Measurements from ENCODE around the gene TEX29. TPM values are rescaled to one million over a fixed set of nuclear protein-coding genes. Genes with fewer than 3 reads are reported as not detected.

Gene TEX29
- total RNA-seq, 2 donors from 2014 or later = not detected

DNA sequence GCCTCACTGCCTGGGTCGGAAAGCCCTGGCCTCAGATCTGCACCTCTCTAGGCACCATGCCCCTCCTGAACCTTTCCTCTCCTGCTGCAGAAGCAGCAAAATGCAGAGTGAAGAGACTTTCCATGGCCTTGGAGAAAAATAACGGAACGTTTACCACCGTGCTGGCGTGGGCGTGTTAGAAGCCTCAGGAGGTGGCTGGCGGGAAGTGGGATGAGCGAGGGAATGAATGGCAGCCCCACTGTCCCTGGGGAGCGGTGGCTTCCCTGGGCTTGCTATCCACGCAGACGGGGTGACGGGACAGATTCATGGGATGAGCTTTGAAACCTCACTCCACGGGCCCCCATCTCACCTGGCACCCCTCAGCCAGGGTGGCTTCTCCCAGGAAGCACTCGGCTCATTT, 4.3 kb downstream of the TEX29 start:
- no peak for DNase-seq (ENCODE audit: low spot score)
- Histone ChIP-seq H3K27me3 (no peaks in the 10 kb centered on the region), H3K27ac (no peak overlapping the region), H3K9me3 (no peaks in the 10 kb centered on the region), H3K4me3 (no peak overlapping the region), H3K36me3 (no peaks in the 10 kb centered on the region), H3K4me1 (no peaks in the 10 kb centered on the region)
- TF ChIP-seq, protein P1, sequence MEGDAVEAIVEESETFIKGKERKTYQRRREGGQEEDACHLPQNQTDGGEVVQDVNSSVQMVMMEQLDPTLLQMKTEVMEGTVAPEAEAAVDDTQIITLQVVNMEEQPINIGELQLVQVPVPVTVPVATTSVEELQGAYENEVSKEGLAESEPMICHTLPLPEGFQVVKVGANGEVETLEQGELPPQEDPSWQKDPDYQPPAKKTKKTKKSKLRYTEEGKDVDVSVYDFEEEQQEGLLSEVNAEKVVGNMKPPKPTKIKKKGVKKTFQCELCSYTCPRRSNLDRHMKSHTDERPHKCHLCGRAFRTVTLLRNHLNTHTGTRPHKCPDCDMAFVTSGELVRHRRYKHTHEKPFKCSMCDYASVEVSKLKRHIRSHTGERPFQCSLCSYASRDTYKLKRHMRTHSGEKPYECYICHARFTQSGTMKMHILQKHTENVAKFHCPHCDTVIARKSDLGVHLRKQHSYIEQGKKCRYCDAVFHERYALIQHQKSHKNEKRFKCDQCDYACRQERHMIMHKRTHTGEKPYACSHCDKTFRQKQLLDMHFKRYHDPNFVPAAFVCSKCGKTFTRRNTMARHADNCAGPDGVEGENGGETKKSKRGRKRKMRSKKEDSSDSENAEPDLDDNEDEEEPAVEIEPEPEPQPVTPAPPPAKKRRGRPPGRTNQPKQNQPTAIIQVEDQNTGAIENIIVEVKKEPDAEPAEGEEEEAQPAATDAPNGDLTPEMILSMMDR (IDR thresholded peaks at IDR 0.05) = no peak

GRCh38 chr13:111325146-111325890, 4.9 kb downstream of the TEX29 start:
- TF ChIP-seq, protein P1 (IDR thresholded peaks at IDR 0.05) = no peak
- no peaks in the 10 kb centered on the region for H3K36me3 ChIP-seq
- DNase-seq (ENCODE audit: low spot score) = no peak

DNA sequence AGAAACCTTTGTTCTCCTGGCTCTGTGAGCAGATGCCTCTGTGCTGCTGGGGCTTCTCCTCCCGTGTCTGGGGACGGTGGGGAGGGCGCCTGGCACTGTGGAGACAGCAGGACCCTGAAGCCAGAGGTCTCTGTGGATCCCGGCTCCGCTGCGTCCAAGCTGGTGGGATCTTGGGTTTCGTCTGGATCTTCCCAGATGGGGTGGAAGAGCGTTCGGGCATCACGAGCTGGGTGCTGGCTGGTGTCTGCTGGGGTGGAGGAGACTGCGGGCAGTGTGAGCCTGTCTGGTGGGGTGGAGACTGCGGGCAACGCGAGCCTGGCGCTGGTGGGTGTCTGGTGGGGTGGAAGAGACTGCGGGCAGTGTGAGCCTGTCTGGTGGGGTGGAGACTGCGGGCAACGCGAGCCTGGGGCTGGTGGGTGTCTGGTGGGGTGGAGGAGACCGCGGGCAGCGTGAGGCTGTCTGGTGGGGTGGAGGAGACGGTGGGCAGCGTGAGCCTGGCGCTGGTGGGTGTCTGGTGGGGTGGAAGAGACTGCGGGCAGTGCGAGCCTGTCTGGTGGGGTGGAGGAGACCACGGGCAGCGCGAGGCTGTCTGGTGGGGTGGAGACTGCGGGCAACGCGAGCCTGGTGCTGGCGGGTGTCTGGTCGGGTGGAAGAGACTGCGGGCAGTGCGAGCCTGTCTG, 5.6 kb downstream of the TEX29 start:
- H3K36me3 ChIP-seq = no peaks in the 10 kb centered on the region
- no peaks in the 10 kb centered on the region for H3K27me3 ChIP-seq
- H3K27ac ChIP-seq = no peak overlapping the region
- DNase-seq (ENCODE audit: low spot score) = no peak
- no peak overlapping the region for H3K4me3 ChIP-seq
- TF ChIP-seq, protein P1 (IDR thresholded peaks at IDR 0.05) = no peak
- H3K4me1 ChIP-seq = no peaks in the 10 kb centered on the region
- no peaks in the 10 kb centered on the region for H3K9me3 ChIP-seq

More at GRCh38 chr13:111325146-111325890, 4.9 kb downstream of the TEX29 start:
- Histone ChIP-seq H3K9me3 (no peaks in the 10 kb centered on the region), H3K27me3 (no peaks in the 10 kb centered on the region), H3K4me3 (no peak overlapping the region), H3K4me1 (no peaks in the 10 kb centered on the region), H3K27ac (no peak overlapping the region)

DNA sequence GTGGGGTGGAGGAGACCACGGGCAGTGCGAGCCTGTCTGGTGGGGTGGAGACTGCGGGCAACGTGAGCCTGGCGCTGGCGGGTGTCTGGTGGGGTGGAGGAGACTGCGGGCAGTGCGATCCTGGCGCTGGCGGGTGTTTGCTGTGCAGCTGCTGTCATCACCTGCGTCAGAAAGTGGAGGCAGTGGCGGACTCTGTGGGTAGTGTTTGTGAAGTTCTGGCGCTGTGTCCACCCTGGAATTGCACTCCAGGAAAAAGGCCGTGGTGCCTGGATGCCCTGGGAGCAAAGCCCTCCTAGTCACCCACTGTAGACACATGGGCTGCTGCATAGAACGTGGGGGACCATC, 6.2 kb downstream of the TEX29 start:
- no peak overlapping the region for H3K27ac ChIP-seq
- H3K27me3 ChIP-seq = no peaks in the 10 kb centered on the region
- no peak overlapping the region for H3K4me3 ChIP-seq
- DNase-seq (ENCODE audit: low spot score) = no peak
- TF ChIP-seq, protein P1 (IDR thresholded peaks at IDR 0.05) = no peak
- H3K36me3 ChIP-seq = no peaks in the 10 kb centered on the region
- no peaks in the 10 kb centered on the region for H3K9me3 ChIP-seq
- H3K4me1 ChIP-seq = no peaks in the 10 kb centered on the region

- H3K9me3 ChIP-seq = no peaks in the 10 kb centered on the region
- TF ChIP-seq, protein P1 (IDR thresholded peaks at IDR 0.05) = no peak
- no peak overlapping the region for H3K4me3 ChIP-seq
- no peak overlapping the region for H3K27ac ChIP-seq
- no peaks in the 10 kb centered on the region for H3K36me3 ChIP-seq
- no peaks in the 10 kb centered on the region for H3K4me1 ChIP-seq
- peak; percentile 16 for DNase-seq (ENCODE audit: low spot score)
- no peaks in the 10 kb centered on the region for H3K27me3 ChIP-seq
Observed at GRCh38 chr13:111326981-111327642, 6.7 kb downstream of the TEX29 start.

All from right atrium auricular region (tissue), 2 donors.